Fibroblast of lung (primary cell): ENCODE data around the gene CELF2.

Source experiments
- CTCF ChIP-seq, 2 donors: IDR thresholded peaks in 1 of 2; conservative IDR thresholded peaks in 1 of 2; 1 replicate in 1 of 2; 2 replicates in 1 of 2; pipeline ENCODE4 v1.5.1; 2011 to 2012; ENCODE audit warnings: low read length in 2 of 2, control low read depth in 1 of 2, inconsistent platforms in 1 of 2, low read depth in 1 of 2, mild to moderate bottlenecking in 1 of 2
- EZH2 ChIP-seq: IDR thresholded peaks from 2 replicates; pipeline ENCODE4 v1.5.1; 2012; ENCODE audit warnings: low read length, control low read depth, mild to moderate bottlenecking; ENCODE audit errors: missing control alignments

- TF ChIP-seq CTCF (conservative IDR thresholded peaks at IDR 0.05 in 1 of 2, IDR thresholded peaks at IDR 0.05 in 1 of 2; ENCODE audit: low read depth in 1 of 2, low read length in 2 of 2) = no peak
- no peak for TF ChIP-seq EZH2
Measured at GRCh38 chr10:11194859-11195586, 177.4 kb downstream of the CELF2 start.
